Activated naive CD4-positive, alpha-beta T cell treated with anti-CD3 and anti-CD28 coated beads, Interleukin-2, amount 10 ng/mL, durations not matched to agents 7 days and 5 days (primary cell): ENCODE measurements around the gene TACSTD2.
"Not testable (repeated sequence)": the region's sequence is repeated elsewhere in the genome, so short reads cannot be mapped to it uniquely, and the experiment has no call there.

Experiments
- CTCF ChIA-PET: fragments of 350-600 bp; sonication (Branson Sonifier 250); formaldehyde crosslinking; loops from one replicate; lab custom pipeline; 2021; ENCODE audit warnings: antibody characterized with exemption; lab: Charles Lee
- DNase-seq: peaks from one replicate; pipeline ENCODE4 v3.0.0-alpha.2; 2020
- H3K27ac Mint-ChIP-seq: one replicate; pipeline ENCODE4 v1.8.0; 2021; ENCODE audit warnings: mild to moderate bottlenecking, moderate library complexity, mixed read lengths
- H3K27me3 Mint-ChIP-seq: one replicate; pipeline ENCODE4 v1.8.0; 2021; ENCODE audit warnings: mild to moderate bottlenecking, mixed read lengths
- H3K36me3 Mint-ChIP-seq: one replicate; pipeline ENCODE4 v1.8.0; 2021; ENCODE audit warnings: mixed read lengths
- H3K4me1 Mint-ChIP-seq: one replicate; pipeline ENCODE4 v1.8.0; 2021; ENCODE audit warnings: mixed read lengths
- H3K4me3 Mint-ChIP-seq: one replicate; pipeline ENCODE4 v1.8.0; 2021; ENCODE audit warnings: mild to moderate bottlenecking, moderate library complexity, mixed read lengths
- H3K9me3 Mint-ChIP-seq: one replicate; pipeline ENCODE4 v1.8.0; 2021; ENCODE audit warnings: mixed read lengths

The TACSTD2 gene

DNA sequence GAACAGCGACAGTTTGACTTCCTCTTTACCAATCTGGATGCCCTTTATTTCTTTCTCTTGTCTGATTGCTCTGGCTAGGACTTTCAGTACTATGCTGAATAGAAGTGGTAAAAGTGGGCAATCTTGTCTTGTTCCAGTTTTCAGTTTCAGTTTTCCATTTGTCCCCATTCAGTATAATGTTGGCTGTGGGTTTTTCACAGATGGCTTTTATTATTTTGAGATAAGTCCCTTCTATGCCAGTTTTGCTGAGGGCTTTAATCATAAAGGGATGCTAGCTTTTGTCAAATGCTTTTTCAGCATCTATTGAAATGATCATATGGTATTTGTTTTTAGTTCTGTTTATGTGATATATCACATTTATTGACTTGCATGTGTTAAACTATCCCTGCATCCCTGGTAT is 24.9 kb upstream of the TACSTD2 start:
- H3K9me3 Mint-ChIP-seq, H3K27ac Mint-ChIP-seq, DNase-seq, H3K4me3 Mint-ChIP-seq, H3K36me3 Mint-ChIP-seq, H3K4me1 Mint-ChIP-seq: not testable (repeated sequence)
- CTCF ChIA-PET = interaction anchor here (1.6 kb wide), 1 partner anchor 12 kb away, joined by 3 read pairs; no protein-coding TSS in a partner anchor
- peaks cover 49% of the 10 kb centered on the region for H3K27me3 Mint-ChIP-seq

DNA sequence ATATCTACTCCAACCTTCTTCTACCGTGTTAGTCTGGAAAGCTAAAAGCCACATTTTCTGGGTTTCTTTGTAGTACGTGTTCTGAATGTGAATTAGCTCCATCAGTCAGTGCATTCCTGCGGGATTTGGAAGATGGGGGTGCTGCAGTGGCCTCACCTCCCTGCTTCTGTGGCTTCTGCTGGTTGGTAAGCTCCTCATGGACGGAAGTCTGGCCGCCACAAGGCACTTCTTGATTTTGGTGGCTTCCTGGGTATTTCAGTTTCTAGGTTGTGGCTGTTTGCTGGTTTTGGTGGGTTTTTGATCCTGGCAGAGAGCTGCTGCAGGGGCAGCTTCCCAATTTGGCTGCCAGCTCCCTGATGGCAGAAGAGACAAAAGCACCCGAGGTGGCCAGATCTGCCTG is 20.9 kb upstream of the TACSTD2 start:
- H3K27me3 Mint-ChIP-seq = peaks cover 47% of the 10 kb centered on the region
- H3K4me1 Mint-ChIP-seq = no peaks in the 10 kb centered on the region
- DNase-seq = no peak
- no peaks in the 10 kb centered on the region for H3K36me3 Mint-ChIP-seq
- no peak overlapping the region for H3K27ac Mint-ChIP-seq
- CTCF ChIA-PET = interaction anchor here (1.2 kb wide), 1 partner anchor 171 kb away, joined by 4 read pairs; no protein-coding TSS in a partner anchor
- H3K9me3 Mint-ChIP-seq = no peaks in the 10 kb centered on the region
- H3K4me3 Mint-ChIP-seq = no peak overlapping the region

DNA sequence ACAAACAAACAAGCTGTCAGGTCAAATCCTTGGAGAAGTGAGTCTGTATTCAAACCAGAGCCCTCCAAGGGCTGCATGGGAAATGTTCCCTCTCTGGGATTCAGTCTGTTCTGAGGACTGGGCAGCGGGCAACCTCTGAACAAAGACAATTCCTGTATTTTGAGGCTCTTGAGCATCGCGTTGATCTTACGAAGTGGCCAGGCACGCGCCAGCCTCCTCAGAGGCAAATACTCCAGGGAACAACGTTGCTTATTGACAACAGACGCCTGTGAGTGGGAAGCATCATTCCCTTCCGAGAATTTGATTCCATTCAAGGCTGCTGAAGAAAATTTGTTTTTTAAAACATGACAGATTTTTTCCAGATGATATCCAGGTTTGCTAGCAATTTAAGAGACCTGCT is 20.0 kb upstream of the TACSTD2 start:
- CTCF ChIA-PET = interaction anchor here (0.9 kb wide), 1 partner anchor 71 kb away, joined by 3 read pairs; no protein-coding TSS in a partner anchor
- no peak for DNase-seq
- Mint-ChIP-seq H3K4me3 (no peak overlapping the region), H3K27ac (no peak overlapping the region), H3K27me3 (peaks cover 46% of the 10 kb centered on the region), H3K36me3 (no peaks in the 10 kb centered on the region), H3K4me1 (no peaks in the 10 kb centered on the region), H3K9me3 (no peaks in the 10 kb centered on the region)

DNA sequence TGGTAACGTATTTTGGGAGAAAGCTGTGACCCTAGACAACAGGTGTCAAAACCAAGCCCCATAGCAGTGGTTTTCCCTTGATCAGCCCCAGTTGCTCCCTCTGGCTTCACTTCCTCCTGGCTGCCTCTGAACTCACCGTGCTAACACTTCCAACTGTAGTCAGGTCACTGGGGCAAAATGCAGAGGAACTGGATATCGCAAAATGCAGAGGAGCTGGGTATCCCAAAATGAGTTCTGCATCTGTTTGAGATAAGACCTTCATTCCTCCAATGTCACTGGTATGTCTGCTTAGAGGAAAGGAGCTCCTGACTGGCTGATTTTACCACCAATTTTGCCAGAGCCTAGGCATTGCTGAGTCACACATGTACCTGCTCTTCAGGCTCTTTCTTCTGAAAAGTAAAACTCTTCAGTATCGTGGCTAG is 19.6 kb upstream of the TACSTD2 start:
- no peaks in the 10 kb centered on the region for H3K9me3 Mint-ChIP-seq
- peaks cover 42% of the 10 kb centered on the region for H3K27me3 Mint-ChIP-seq
- H3K4me1 Mint-ChIP-seq = no peaks in the 10 kb centered on the region
- DNase-seq = no peak
- CTCF ChIA-PET = interaction anchor here (0.9 kb wide), 1 partner anchor 70 kb away, joined by 3 read pairs; no protein-coding TSS in a partner anchor
- no peaks in the 10 kb centered on the region for H3K36me3 Mint-ChIP-seq
- H3K27ac Mint-ChIP-seq = no peak overlapping the region
- H3K4me3 Mint-ChIP-seq = no peak overlapping the region

DNA sequence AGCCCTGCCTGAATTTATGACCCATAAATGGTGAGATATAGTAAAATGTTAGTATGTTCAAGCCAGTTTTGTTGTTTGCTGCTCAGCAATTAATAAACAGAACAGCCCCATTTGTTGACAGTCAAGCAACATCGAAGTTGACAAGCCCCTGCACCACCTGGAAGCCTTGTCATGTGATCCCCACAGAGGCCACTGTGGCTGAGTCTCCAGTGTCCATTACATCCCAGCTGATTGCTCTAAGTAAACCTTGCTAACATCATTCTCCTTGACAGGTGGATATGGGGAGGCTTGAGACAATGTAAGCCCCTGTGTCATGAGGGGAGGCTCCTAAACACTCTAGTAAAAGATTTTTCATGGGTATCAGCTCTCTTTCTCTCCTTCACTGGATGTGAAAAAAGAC is 17.5 kb upstream of the TACSTD2 start:
- Mint-ChIP-seq H3K27ac (no peak overlapping the region), H3K36me3 (no peaks in the 10 kb centered on the region), H3K4me1 (no peaks in the 10 kb centered on the region), H3K9me3 (no peaks in the 10 kb centered on the region), H3K27me3 (peaks cover 42% of the 10 kb centered on the region), H3K4me3 (no peak overlapping the region)
- CTCF ChIA-PET = no interaction called here
- no peak for DNase-seq

DNA sequence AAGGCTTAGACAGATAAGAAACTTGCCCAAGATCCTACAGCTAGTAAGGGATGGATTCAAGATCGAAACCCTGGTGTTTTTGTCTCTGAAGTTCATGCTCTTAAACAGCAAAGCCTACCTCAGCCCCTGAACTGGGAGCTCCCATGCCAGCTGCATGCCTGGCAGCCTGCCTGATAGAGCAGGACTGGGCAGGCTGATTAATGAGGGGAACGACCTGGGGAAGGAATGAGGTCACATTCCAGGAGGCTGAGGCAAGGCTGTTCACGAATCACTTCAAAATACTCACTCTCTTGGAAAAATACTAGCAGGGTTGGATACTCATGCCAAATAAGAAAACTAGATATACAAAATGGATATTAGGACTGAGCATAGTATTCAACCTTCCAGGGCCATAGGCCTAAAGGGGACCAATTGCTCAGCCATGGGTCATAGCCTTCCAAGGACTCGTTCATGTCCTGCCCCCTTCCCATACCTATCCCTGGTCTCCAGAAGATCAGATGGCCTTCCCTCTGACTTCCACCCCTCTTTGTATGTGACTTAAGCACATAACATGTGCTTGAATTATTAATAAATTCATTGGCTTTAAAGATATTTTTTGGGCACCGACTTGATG is 15.6 kb upstream of the TACSTD2 start:
- CTCF ChIA-PET = no interaction called here
- H3K4me3 Mint-ChIP-seq = no peak overlapping the region
- no peak overlapping the region for H3K27ac Mint-ChIP-seq
- H3K27me3 Mint-ChIP-seq = peaks cover 34% of the 10 kb centered on the region
- H3K4me1 Mint-ChIP-seq = no peaks in the 10 kb centered on the region
- H3K36me3 Mint-ChIP-seq = no peaks in the 10 kb centered on the region
- no peaks in the 10 kb centered on the region for H3K9me3 Mint-ChIP-seq
- no peak for DNase-seq

DNA sequence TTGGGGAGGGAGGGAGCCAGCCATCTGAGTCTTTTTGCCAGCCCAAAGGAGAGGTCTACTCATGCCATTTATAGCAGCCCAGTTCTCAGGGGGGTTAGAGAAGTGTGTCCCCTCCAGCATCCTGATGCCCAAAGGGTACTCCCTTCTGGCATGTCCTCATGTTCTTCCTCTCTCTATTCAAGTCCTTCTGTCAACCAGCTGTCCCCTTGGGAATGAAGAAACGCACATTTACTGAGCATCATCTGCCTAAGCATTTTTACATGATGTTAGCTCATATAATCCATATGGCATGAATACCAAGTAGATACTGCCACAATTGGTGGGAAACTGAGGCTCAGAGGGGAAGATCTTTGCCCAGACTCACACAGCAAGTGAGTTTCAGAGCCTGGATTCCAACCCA is 14.8 kb upstream of the TACSTD2 start:
- H3K4me3 Mint-ChIP-seq = no peak overlapping the region
- H3K27me3 Mint-ChIP-seq = peaks cover 30% of the 10 kb centered on the region
- H3K27ac Mint-ChIP-seq = no peak overlapping the region
- no peaks in the 10 kb centered on the region for H3K9me3 Mint-ChIP-seq
- H3K36me3 Mint-ChIP-seq = no peaks in the 10 kb centered on the region
- DNase-seq = no peak
- CTCF ChIA-PET = no interaction called here
- H3K4me1 Mint-ChIP-seq = no peaks in the 10 kb centered on the region

DNA sequence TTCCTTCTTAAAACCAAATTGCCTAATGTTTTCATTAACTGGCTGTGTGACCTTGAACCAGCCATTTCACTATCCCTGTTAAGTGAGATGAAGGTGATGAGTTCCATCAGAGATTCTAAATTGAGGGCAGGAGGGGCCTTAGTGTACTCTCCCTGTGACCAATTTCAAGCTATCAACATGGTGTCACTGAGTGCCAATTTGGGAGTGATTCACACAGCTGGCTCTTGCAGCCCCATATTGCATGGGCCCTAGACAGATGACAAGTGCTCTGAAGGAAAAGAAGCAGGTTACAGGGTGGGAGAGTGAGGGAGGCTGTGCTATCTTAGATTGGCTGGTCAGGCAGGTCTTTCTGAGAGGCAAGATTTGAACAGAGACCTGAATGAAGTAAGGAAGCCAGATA is 13.0 kb upstream of the TACSTD2 start:
- Mint-ChIP-seq H3K9me3 (no peaks in the 10 kb centered on the region), H3K36me3 (no peaks in the 10 kb centered on the region), H3K27ac (no peak overlapping the region), H3K27me3 (peaks cover 38% of the 10 kb centered on the region), H3K4me3 (no peak overlapping the region), H3K4me1 (peaks cover 4% of the 10 kb centered on the region)
- CTCF ChIA-PET = interaction anchor here (1.6 kb wide), 1 partner anchor 13 kb away, joined by 3 read pairs; no protein-coding TSS in a partner anchor
- no peak for DNase-seq

DNA sequence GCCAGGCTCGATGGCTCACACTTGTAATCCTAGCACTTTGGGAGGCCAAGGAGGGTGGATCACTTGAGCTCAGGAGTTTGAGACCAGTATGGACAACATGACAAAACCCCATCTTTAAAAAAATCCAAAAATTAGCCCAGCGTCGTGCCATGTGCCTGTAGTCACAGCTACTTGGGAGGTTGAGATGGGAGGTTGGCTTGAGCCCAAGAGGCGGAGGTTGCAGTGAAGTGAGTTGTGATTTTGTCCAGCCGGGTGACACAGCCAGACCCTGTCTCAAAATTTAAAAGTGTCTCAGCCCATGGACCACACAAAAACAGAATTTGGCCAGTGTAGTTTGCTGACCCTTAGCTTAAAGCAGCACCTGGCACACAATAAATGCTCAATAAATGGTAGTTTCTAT is 11.3 kb upstream of the TACSTD2 start:
- Mint-ChIP-seq H3K4me1 (peaks cover 17% of the 10 kb centered on the region), H3K9me3 (no peaks in the 10 kb centered on the region), H3K27ac (no peak overlapping the region), H3K4me3 (no peak overlapping the region), H3K36me3 (no peaks in the 10 kb centered on the region), H3K27me3 (peaks cover 50% of the 10 kb centered on the region)
- CTCF ChIA-PET = no interaction called here
- DNase-seq = no peak

DNA sequence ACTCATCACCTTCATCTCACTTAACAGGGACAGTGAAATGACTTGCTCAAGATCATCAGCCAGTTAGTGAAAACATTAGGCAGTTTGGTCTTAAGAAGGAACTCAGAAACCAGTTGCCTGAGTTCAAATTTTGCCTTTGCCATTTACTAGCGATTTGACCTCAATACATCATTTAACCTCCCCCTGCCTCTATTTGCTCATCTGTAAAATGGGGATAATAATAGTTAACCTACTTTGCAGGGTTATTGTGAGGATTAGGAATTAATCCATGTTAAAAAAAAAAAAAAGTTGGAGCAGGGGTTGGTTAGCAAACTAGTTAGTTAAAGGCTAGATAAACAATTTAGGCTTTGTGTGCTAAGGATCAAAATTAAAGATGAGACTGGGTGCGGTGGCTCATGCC is 10.6 kb upstream of the TACSTD2 start:
- H3K4me1 Mint-ChIP-seq = peaks cover 18% of the 10 kb centered on the region
- CTCF ChIA-PET = no interaction called here
- H3K27ac Mint-ChIP-seq = no peak overlapping the region
- H3K36me3 Mint-ChIP-seq = no peaks in the 10 kb centered on the region
- no peak for DNase-seq
- H3K4me3 Mint-ChIP-seq = no peak overlapping the region
- no peaks in the 10 kb centered on the region for H3K9me3 Mint-ChIP-seq
- peaks cover 50% of the 10 kb centered on the region for H3K27me3 Mint-ChIP-seq

DNA sequence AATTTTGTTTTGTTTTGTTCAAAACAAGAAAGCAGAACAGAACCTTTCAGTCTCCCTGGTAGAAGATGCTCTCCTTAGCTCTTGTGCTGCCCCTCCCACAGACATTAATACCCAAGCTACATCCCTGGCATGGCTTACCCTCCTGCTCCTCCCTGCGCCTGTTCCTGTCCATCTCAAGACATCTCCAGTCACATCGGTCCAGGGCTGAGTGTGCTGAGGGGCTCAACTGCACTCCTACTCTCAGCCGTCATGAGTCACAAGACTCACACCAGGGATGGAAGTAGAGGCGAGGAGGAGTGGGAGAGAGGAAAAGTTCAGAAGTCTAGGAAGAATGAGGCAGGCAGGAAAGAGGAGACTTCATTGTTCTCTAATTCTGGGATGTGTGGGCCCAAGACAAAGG is 9.2 kb upstream of the TACSTD2 start:
- no peak overlapping the region for H3K4me3 Mint-ChIP-seq
- CTCF ChIA-PET = no interaction called here
- H3K27ac Mint-ChIP-seq = no peak overlapping the region
- DNase-seq = no peak
- peaks cover 18% of the 10 kb centered on the region for H3K4me1 Mint-ChIP-seq
- peaks cover 53% of the 10 kb centered on the region for H3K27me3 Mint-ChIP-seq
- no peaks in the 10 kb centered on the region for H3K36me3 Mint-ChIP-seq
- H3K9me3 Mint-ChIP-seq = no peaks in the 10 kb centered on the region

DNA sequence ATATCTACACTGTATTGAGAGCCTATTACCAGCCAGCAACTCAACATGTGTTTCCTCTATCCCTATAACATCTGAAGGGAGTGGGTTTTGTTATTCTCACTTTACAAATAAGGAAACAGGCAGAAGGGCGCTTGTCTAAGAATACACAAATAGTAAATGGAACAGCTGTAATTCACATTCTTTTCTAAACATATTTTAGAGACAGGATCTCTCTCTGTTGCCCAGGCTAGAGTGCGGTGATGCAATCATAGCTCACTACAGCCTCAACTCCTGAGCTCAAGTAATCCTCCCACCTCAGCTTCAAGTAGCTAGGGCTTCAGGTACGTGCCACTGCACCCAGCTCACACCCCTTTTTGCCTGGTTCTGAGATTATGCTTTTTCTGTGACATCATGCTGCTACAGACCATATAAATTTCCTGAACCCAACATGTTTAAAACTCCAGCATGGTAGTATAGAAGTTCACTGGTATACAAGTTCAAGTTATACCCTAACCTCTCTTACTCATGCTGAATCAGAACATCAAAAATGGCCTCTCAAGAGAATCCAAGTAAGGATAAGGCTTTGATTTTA is 8.6 kb upstream of the TACSTD2 start:
- Mint-ChIP-seq H3K36me3 (no peaks in the 10 kb centered on the region), H3K4me1 (peaks cover 18% of the 10 kb centered on the region), H3K4me3 (no peak overlapping the region), H3K27me3 (peaks cover 53% of the 10 kb centered on the region), H3K9me3 (no peaks in the 10 kb centered on the region), H3K27ac (no peak overlapping the region)
- CTCF ChIA-PET = no interaction called here
- DNase-seq = no peak

DNA sequence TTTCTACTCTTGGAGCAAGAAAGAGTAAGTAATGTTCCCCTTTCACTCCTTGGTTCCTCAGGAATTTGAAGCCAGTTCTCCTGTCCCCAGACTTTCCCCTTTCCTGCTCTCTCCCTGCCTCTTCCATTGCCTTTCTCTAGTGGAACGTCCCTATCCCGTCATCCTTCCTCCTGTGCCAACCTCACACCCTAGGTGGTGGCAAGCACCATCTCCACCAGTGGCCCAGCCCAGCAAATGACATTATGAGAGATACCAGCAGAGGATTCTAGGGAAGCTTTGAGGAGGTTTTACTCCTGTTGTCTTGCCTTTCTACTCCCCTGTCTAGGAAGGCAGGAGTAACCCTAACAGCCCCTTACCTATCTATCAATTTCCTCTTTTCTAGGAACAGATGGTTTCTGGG is 8.1 kb upstream of the TACSTD2 start:
- H3K36me3 Mint-ChIP-seq = no peaks in the 10 kb centered on the region
- no peak overlapping the region for H3K27ac Mint-ChIP-seq
- H3K4me3 Mint-ChIP-seq = no peak overlapping the region
- no peaks in the 10 kb centered on the region for H3K9me3 Mint-ChIP-seq
- DNase-seq = no peak
- H3K27me3 Mint-ChIP-seq = peaks cover 51% of the 10 kb centered on the region
- CTCF ChIA-PET = interaction anchor here (1.2 to 1.4 kb wide), 2 partner anchors 13 to 37 kb away, joined by 3 read pairs; no protein-coding TSS in a partner anchor
- peaks cover 18% of the 10 kb centered on the region for H3K4me1 Mint-ChIP-seq

DNA sequence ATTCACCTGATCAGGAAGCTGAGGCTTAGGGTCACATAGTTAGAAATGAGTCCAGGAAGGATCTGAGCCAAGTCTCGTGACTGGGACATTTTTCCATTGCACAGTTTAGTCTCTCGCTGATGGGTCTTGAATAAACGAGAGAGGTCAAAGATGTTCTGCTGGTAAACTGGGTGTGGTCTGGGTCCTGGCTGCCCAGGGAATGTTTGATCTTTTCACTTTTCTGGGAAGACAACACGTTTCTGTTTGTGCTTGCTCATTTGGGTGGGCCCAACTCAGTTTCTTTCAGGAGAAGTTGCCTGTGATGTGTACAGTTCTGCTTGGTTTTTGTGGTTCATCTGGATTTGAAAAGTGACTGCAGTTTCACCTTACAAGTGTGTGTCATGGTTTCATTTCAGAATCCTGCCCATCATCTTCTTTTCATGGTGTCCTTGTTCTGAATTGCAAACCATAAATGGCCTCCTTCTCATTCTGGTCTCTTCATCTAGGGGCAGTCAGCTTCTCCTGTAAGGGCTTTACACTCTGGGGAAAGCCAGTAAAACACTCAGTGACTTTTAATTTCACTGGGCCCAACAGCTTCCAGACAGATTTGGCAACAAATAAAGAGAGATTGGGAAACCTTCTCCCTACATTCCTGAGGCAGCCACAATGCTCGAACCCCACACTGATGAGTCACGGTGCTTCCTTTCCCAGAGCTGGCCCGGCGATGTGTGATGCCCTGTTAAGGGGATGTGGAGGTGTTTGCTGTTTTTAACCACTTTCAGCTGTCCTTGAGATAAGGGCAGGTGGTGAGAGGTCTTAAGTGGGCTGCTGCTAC is 7.2 kb upstream of the TACSTD2 start:
- H3K27ac Mint-ChIP-seq = no peak overlapping the region
- H3K9me3 Mint-ChIP-seq = no peaks in the 10 kb centered on the region
- CTCF ChIA-PET = interaction anchor here (1.2 to 1.4 kb wide), 2 partner anchors 12 to 36 kb away, joined by 3 read pairs; no protein-coding TSS in a partner anchor
- peaks cover 54% of the 10 kb centered on the region for H3K27me3 Mint-ChIP-seq
- DNase-seq = no peak
- H3K36me3 Mint-ChIP-seq = no peaks in the 10 kb centered on the region
- peaks cover 18% of the 10 kb centered on the region for H3K4me1 Mint-ChIP-seq
- no peak overlapping the region for H3K4me3 Mint-ChIP-seq
